Left ventricle myocardium inferior (tissue), 1 donor: Measurements from ENCODE around the gene CSRP1. TPM values are rescaled to one million over a fixed set of nuclear protein-coding genes. Genes with fewer than 3 reads are reported as not detected.
A peak's percentile ranks its signal among the peaks of the same experiment; 100 is the strongest.
"Not testable (repeated sequence)": the region's sequence is repeated elsewhere in the genome, so short reads cannot be mapped to it uniquely, and the experiment has no call there.

Experiments used
- DNase-seq: peaks from one replicate; pipeline ENCODE4 v3.0.0-alpha.2; 2020
- H3K27ac ChIP-seq: fragments of 200-600 bp; replicated peaks from 2 replicates; pipeline ENCODE4 v1.8.0; 2021
- H3K27me3 ChIP-seq: fragments of 200-600 bp; 2 replicates; pipeline ENCODE4 v1.8.0; 2021; ENCODE audit warnings: low read depth
- H3K36me3 ChIP-seq: fragments of 200-600 bp; 2 replicates; pipeline ENCODE4 v1.8.0; 2021
- H3K4me1 ChIP-seq: fragments of 200-600 bp; 2 replicates; pipeline ENCODE4 v1.8.0; 2021
- H3K4me3 ChIP-seq: fragments of 200-600 bp; 2 replicates; pipeline ENCODE4 v1.8.0; 2021; ENCODE audit warnings: mild to moderate bottlenecking, moderate library complexity
- H3K9me3 ChIP-seq: fragments of 200-600 bp; replicated peaks from 2 replicates; pipeline ENCODE4 v1.8.0; 2021
- intact Hi-C: fragments of 100-400 bp; cut with micrococcal nuclease; formaldehyde crosslinking; loops from one replicate; pipeline ENCODE4 v1.11.0; 2022
- total RNA-seq: library from RNA; stranded (reverse); fragmentation: NEBNext Ultra II Directional; extraction: Animal tissue kit (Norgen Biotek cat#: 25700); gene quantifications from one replicate; pipeline ENCODE4 v1.2.1, GENCODE V29; 2021
- TF ChIP-seq, protein P1 (sequence below): fragments of 200-600 bp; IDR thresholded peaks from 2 replicates; pipeline ENCODE4 v1.8.0; 2021; ENCODE audit warnings: antibody characterized with exemption, mild to moderate bottlenecking, borderline replicate concordance
- donor health status: DM: no; HTN: yes; CAD: no; lungs with severe emphysema.

Gene CSRP1
- total RNA-seq, 1 donor from 2014 or later, result 41.0 TPM

DNA sequence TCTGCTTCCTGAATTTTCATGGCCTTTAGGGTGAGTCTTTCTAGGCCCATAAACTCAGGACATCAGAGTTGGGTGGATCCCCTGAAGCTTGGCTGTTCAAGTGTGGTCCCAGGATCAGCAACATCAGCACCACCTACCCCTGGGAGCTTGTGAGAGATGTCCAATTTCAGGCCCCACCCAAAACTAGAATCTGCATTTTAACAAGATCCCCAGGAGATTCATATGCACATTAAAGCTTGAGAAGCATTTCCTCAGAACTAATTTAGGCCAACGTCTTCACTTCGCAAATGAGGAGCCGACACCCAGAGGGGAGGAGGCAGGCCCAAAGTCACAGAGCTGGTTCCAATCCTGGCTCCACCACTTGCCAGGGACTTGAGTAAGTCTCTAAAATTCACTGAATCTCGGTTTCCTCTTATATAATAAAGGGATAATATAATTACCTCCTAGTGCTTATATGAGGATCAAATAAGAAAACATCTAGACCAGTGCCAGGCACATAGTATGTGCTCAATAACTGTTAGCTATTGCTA is 27.7 kb downstream of the CSRP1 start:
- Histone ChIP-seq H3K27me3 (no peaks in the 10 kb centered on the region), H3K9me3 (no peaks in the 10 kb centered on the region), H3K36me3 (peaks cover 8% of the 10 kb centered on the region), H3K4me3 (no peak overlapping the region), H3K27ac (peak overlapping the region; percentile 73), H3K4me1 (peaks cover 30% of the 10 kb centered on the region)
- intact Hi-C loops, result no loop called here
- TF ChIP-seq, protein P1, sequence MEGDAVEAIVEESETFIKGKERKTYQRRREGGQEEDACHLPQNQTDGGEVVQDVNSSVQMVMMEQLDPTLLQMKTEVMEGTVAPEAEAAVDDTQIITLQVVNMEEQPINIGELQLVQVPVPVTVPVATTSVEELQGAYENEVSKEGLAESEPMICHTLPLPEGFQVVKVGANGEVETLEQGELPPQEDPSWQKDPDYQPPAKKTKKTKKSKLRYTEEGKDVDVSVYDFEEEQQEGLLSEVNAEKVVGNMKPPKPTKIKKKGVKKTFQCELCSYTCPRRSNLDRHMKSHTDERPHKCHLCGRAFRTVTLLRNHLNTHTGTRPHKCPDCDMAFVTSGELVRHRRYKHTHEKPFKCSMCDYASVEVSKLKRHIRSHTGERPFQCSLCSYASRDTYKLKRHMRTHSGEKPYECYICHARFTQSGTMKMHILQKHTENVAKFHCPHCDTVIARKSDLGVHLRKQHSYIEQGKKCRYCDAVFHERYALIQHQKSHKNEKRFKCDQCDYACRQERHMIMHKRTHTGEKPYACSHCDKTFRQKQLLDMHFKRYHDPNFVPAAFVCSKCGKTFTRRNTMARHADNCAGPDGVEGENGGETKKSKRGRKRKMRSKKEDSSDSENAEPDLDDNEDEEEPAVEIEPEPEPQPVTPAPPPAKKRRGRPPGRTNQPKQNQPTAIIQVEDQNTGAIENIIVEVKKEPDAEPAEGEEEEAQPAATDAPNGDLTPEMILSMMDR, result no peak
- no peak for DNase-seq

- H3K27me3 ChIP-seq, intact Hi-C loops, H3K27ac ChIP-seq, DNase-seq, H3K36me3 ChIP-seq, H3K9me3 ChIP-seq, H3K4me3 ChIP-seq: not testable (repeated sequence)
- H3K4me1 ChIP-seq, result peaks cover 30% of the 10 kb centered on the region
Observed at GRCh38 chr1:201478666-201479065, 28.3 kb downstream of the CSRP1 start.

DNA sequence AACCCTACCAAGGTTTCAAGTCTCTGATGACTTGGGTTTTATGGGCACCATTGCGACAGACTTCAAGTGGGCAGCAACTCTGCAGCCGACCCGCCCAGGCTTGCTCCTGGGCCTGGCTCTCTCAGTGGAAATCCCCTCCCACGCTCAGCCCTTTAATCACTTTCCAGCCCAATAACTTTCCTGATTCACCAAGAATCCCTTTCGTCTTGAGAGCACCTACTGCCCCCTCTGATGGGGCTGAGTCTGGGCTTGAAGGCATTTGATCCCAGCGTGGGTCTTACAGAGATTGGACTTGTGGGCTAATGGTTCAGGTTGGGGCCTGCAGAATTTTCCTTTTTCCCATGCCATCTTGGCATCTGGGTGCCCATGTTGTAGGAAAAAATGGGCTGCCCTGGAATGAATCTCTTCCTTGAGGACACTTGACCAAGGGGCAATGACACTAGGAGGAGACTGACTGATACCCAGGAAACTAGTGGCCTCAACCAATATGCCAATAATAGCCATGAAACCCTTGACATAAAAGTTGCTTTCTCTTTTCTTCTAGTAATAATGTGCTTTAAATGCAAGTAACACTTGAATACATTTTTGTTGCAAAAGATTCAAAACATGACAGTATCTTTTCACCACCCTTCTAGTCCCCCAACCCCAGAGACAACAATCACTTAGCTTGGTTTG is 30.1 kb downstream of the CSRP1 start:
- no peak overlapping the region for H3K4me3 ChIP-seq
- TF ChIP-seq, protein P1, result no peak
- peaks cover 31% of the 10 kb centered on the region for H3K4me1 ChIP-seq
- no peaks in the 10 kb centered on the region for H3K36me3 ChIP-seq
- H3K27ac ChIP-seq, result no peak overlapping the region
- H3K27me3 ChIP-seq, result no peaks in the 10 kb centered on the region
- H3K9me3 ChIP-seq, result no peaks in the 10 kb centered on the region
- intact Hi-C loops, result no loop called here
- DNase-seq, result no peak

DNA sequence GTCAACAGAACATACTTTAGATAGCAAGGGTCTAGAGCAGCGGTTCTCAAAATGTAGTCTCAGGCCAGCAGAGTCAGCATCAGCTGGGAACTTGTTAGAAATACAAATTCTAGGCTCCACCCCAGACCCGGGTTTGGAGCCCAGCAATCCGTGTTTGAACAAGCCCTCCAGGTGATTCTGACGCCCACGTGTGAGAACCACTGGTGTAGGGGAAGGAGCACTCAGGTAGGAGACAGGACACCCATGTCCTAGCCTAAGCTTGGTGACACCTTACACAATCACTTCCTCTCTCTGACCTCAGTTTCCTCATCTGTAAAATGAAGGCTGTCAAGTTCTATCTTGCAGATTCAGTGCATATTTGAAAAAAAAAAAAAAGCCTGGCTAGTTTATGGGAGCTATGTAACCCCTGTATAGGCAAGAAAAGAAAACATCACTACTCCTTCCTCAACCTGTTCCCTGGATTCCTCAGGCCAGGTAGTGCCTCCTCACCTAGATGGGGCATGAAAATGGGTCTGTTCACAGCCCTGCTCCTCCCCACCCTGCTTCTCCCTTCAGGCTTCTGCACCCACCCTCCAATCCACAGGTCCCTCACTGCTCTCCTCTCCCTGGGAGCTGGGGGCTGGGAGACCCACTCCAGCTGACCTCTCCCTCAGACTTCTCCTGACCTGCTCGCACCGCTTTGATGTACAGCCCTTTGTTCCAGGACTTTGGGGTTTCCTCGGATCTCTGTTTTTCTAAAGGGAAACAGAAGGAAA is 30.8 kb downstream of the CSRP1 start:
- Histone ChIP-seq H3K9me3 (no peaks in the 10 kb centered on the region), H3K4me3 (no peak overlapping the region), H3K4me1 (peaks cover 23% of the 10 kb centered on the region), H3K36me3 (no peaks in the 10 kb centered on the region), H3K27me3 (no peaks in the 10 kb centered on the region), H3K27ac (no peak overlapping the region)
- no peak for DNase-seq
- TF ChIP-seq, protein P1, result no peak
- intact Hi-C loops, result no loop called here

GRCh38 chr1:201475130-201475529 is 31.8 kb downstream of the CSRP1 start:
- intact Hi-C loops, result no loop called here
- no peak overlapping the region for H3K4me3 ChIP-seq
- no peaks in the 10 kb centered on the region for H3K27me3 ChIP-seq
- H3K9me3 ChIP-seq, result no peaks in the 10 kb centered on the region
- DNase-seq, result no peak
- H3K27ac ChIP-seq, result no peak overlapping the region
- H3K4me1 ChIP-seq, result peaks cover 14% of the 10 kb centered on the region
- no peaks in the 10 kb centered on the region for H3K36me3 ChIP-seq
- TF ChIP-seq, protein P1, result no peak

- Histone ChIP-seq H3K27me3 (no peaks in the 10 kb centered on the region), H3K4me3 (no peak overlapping the region), H3K9me3 (no peaks in the 10 kb centered on the region), H3K4me1 (peaks cover 23% of the 10 kb centered on the region), H3K27ac (no peak overlapping the region), H3K36me3 (no peaks in the 10 kb centered on the region)
- no peak for DNase-seq
- TF ChIP-seq, protein P1, result no peak
- intact Hi-C loops, result no loop called here
Observed at GRCh38 chr1:201473296-201473695, 33.6 kb downstream of the CSRP1 start.

DNA sequence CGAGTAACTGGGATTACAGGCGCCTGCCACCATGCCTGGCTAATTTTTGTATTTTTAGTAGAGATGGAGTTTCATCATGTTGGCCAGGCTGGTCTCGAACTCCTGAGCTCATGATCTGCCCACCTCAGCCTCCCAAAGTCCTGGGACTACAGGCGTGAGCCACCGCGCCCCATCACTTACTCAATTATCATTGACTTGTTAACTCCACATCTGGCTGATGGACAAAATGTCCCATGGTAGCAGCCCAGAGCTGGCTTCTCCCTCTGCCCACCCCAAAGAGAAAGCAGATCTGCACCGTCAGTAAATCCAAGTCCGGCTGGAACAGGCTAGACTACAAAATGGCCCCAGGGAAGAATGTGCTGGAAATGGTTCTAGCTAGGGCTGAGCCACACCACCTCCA is 34.6 kb downstream of the CSRP1 start:
- Histone ChIP-seq H3K27ac (peak overlapping the region; percentile 51), H3K4me1 (peaks cover 31% of the 10 kb centered on the region)
- H3K4me3 ChIP-seq, H3K27me3 ChIP-seq, H3K36me3 ChIP-seq, DNase-seq, intact Hi-C loops, H3K9me3 ChIP-seq: not testable (repeated sequence)
